Activated CD8-positive, alpha-beta T cell treated with anti-CD3 and anti-CD28 coated beads for 36 hours (primary cell): ENCODE measurements around the gene GALK2. TPM values are rescaled to one million over a fixed set of nuclear protein-coding genes. Genes with fewer than 3 reads are reported as not detected.

Source experiments
- ATAC-seq: fragments of 200-7000 bp; cut with Tn5 transposase; one replicate; pipeline ENCODE4 v1.10.0; 2021; ENCODE audit warnings: mild to moderate bottlenecking, moderate library complexity
- CTCF ChIA-PET: fragments of 350-600 bp; sonication (Branson Sonifier 250); formaldehyde crosslinking; loops from one replicate; lab custom pipeline; 2021; ENCODE audit warnings: antibody characterized with exemption; lab: Charles Lee
- POLR2A ChIA-PET: fragments of 350-600 bp; sonication (Branson Sonifier 250); formaldehyde crosslinking; loops from one replicate; lab custom pipeline; 2021; ENCODE audit warnings: antibody characterized with exemption; lab: Charles Lee
- DNase-seq: peaks from one replicate; pipeline ENCODE4 v3.0.0-alpha.2; 2020
- H3K27ac Mint-ChIP-seq: one replicate; pipeline ENCODE4 v1.8.0; 2021; ENCODE audit warnings: mild to moderate bottlenecking, mixed read lengths
- H3K27me3 Mint-ChIP-seq: one replicate; pipeline ENCODE4 v1.8.0; 2021; ENCODE audit warnings: mixed read lengths
- H3K36me3 Mint-ChIP-seq: one replicate; pipeline ENCODE4 v1.8.0; 2021; ENCODE audit warnings: low read depth, mixed read lengths
- H3K4me1 Mint-ChIP-seq: one replicate; pipeline ENCODE4 v1.8.0; 2021; ENCODE audit warnings: low read depth, mixed read lengths
- H3K4me3 Mint-ChIP-seq: one replicate; pipeline ENCODE4 v1.8.0; 2021; ENCODE audit warnings: mild to moderate bottlenecking, moderate library complexity, mixed read lengths
- H3K9me3 Mint-ChIP-seq: one replicate; pipeline ENCODE4 v1.8.0; 2021; ENCODE audit warnings: mixed read lengths
- CTCF ChIP-seq: fragments of 200-600 bp; IDR thresholded peaks from one replicate; pipeline ENCODE4 v1.8.0; 2022; ENCODE audit warnings: antibody characterized with exemption, mild to moderate bottlenecking
- intact Hi-C: fragments of 100-400 bp; cut with micrococcal nuclease; formaldehyde crosslinking; loops from one replicate; pipeline ENCODE4 v1.10.0; 2022
- total RNA-seq, 2 experiments: library from RNA; stranded (reverse); gene quantifications; one replicate each; pipeline ENCODE4 v1.2.3, GENCODE V29; 2021

Gene GALK2
- total RNA-seq, 2 experiments from 2014 or later = 26.8 to 27.5 TPM

DNA sequence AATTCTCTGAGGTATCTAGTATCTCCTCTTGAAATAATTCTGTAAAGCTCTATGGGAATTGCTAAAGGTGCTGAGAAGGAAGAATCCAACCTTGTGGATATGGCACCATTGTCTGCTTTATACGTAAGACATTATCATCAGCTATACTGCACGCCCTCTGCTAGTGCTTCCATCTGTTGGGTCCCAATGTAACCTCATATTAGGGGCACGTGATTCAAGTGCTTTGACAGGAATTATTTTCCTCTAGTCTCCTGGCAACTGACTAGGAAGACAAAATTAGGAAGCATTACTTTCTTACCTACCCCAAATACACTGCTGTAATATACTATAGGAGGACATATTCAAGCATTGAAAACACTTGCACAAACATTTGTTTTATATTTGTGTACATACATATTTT, 38.6 kb upstream of the GALK2 start:
- intact Hi-C loops = no loop called here
- ChIA-PET POLR2A (no interaction called here), CTCF (interaction anchor here (0.7 to 1.0 kb wide), 2 partner anchors 11 to 15 kb away, joined by 3 read pairs; no protein-coding TSS in a partner anchor)
- DNase-seq (no peak), ATAC-seq (no peak)
- Mint-ChIP-seq H3K4me1 (peaks cover 12% of the 10 kb centered on the region), H3K4me3 (no peak overlapping the region), H3K27ac (no peak overlapping the region), H3K27me3 (no peaks in the 10 kb centered on the region), H3K36me3 (peaks cover 38% of the 10 kb centered on the region), H3K9me3 (no peaks in the 10 kb centered on the region)
- TF ChIP-seq CTCF = no peak

- H3K4me3 Mint-ChIP-seq = no peak overlapping the region
- no peak for TF ChIP-seq CTCF
- intact Hi-C loops = no loop called here
- no peaks in the 10 kb centered on the region for H3K9me3 Mint-ChIP-seq
- DNase-seq (no peak), ATAC-seq (no peak)
- peaks cover 34% of the 10 kb centered on the region for H3K36me3 Mint-ChIP-seq
- CTCF ChIA-PET = no interaction called here
- H3K4me1 Mint-ChIP-seq = peaks cover 20% of the 10 kb centered on the region
- H3K27me3 Mint-ChIP-seq = no peaks in the 10 kb centered on the region
- POLR2A ChIA-PET = no interaction called here
- H3K27ac Mint-ChIP-seq = peak overlapping the region; percentile 65
Measured at GRCh38 chr15:49134683-49135341, 35.2 kb upstream of the GALK2 start.

DNA sequence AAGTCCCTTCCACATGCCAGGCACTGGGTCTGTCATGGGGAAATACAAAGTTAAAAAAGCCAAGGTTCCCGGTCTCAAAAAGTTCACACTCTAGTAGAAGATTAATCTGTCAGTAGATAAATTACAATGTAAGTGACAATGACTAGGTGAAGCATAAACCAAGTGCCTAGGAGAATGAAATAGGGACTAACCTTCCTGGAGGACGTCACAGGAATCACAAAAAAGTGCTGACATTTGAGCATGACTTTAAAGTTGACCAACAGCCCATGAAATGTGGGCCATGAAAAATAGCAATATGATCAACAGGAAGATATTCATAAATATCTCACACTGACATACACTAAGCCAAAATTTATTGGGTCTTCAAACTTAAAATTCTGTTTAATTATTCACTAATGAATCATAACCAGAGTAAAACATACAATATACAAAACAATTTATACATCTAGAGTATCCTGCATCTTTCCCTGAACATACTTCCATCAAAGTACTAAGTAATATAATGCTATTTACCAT, 34.6 kb upstream of the GALK2 start:
- ChIA-PET CTCF (no interaction called here), POLR2A (no interaction called here)
- H3K9me3 Mint-ChIP-seq = no peaks in the 10 kb centered on the region
- H3K4me3 Mint-ChIP-seq = no peak overlapping the region
- H3K27me3 Mint-ChIP-seq = no peaks in the 10 kb centered on the region
- TF ChIP-seq CTCF = no peak
- H3K36me3 Mint-ChIP-seq = peaks cover 32% of the 10 kb centered on the region
- ATAC-seq (no peak), DNase-seq (no peak)
- peak overlapping the region; percentile 65 for H3K27ac Mint-ChIP-seq
- intact Hi-C loops = no loop called here
- peaks cover 20% of the 10 kb centered on the region for H3K4me1 Mint-ChIP-seq

DNA sequence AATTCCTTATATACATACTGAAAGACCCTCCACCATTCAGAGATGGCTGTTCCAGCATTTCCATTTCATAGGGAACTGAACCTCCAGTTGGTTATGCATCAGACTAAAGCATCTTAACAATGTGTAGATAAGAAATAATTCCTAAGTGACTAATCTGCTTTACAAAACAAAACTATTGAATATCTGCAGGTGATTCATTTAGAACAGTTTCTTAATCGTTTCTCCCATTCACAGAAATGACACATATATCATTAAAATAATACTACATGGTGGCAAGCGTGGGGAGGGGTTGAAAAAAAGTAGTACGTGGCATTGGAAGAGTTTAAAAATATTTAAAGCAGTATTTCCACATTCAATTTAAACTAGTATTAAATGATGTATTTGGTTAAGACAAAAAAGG, 34.1 kb upstream of the GALK2 start:
- H3K27me3 Mint-ChIP-seq = no peaks in the 10 kb centered on the region
- ATAC-seq (no peak), DNase-seq (no peak)
- TF ChIP-seq CTCF = no peak
- H3K27ac Mint-ChIP-seq = peak overlapping the region; percentile 65
- no peaks in the 10 kb centered on the region for H3K9me3 Mint-ChIP-seq
- H3K36me3 Mint-ChIP-seq = peaks cover 36% of the 10 kb centered on the region
- H3K4me1 Mint-ChIP-seq = peaks cover 22% of the 10 kb centered on the region
- H3K4me3 Mint-ChIP-seq = no peak overlapping the region
- intact Hi-C loops = no loop called here
- ChIA-PET CTCF (interaction anchor here (3.1 kb wide), 1 partner anchor 10 kb away, joined by 22 read pairs; no protein-coding TSS in a partner anchor), POLR2A (no interaction called here)

DNA sequence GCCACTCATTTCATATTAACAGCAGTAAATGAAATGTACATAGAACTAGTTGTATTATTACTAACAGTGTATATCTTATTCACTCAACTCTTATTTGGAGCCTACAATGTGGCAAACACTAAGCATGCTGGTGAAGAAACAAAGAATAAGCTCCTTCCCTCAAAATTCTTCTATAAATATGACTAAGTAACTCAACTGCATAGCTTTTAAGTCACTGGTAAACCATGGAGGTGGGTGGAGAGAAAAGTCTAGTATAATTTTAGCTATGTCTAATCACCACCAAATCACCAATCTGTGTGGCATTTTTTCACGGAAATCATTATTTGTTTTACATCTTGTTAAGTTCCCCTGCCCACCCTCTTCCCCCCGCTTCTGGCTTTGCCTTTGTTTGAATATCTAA, 32.2 kb upstream of the GALK2 start:
- intact Hi-C loops = no loop called here
- ChIA-PET POLR2A (no interaction called here), CTCF (interaction anchor here (1.2 to 3.1 kb wide), 2 partner anchors 8 to 162 kb away, joined by 4 to 22 read pairs; no protein-coding TSS in a partner anchor)
- Mint-ChIP-seq H3K4me3 (no peak overlapping the region), H3K27me3 (no peaks in the 10 kb centered on the region), H3K36me3 (peaks cover 43% of the 10 kb centered on the region), H3K27ac (no peak overlapping the region), H3K9me3 (no peaks in the 10 kb centered on the region), H3K4me1 (peaks cover 22% of the 10 kb centered on the region)
- DNase-seq (no peak), ATAC-seq (no peak)
- no peak for TF ChIP-seq CTCF
